Fibroblast of the conjunctiva (primary cell): ENCODE measurements around the gene TUB.

Experiments
- DNase-seq: peaks from one replicate; pipeline ENCODE4 v3.0.0-alpha.2; 2010; ENCODE audit warnings: low read depth

TUB gene, protein sequence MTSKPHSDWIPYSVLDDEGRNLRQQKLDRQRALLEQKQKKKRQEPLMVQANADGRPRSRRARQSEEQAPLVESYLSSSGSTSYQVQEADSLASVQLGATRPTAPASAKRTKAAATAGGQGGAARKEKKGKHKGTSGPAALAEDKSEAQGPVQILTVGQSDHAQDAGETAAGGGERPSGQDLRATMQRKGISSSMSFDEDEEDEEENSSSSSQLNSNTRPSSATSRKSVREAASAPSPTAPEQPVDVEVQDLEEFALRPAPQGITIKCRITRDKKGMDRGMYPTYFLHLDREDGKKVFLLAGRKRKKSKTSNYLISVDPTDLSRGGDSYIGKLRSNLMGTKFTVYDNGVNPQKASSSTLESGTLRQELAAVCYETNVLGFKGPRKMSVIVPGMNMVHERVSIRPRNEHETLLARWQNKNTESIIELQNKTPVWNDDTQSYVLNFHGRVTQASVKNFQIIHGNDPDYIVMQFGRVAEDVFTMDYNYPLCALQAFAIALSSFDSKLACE

DNA sequence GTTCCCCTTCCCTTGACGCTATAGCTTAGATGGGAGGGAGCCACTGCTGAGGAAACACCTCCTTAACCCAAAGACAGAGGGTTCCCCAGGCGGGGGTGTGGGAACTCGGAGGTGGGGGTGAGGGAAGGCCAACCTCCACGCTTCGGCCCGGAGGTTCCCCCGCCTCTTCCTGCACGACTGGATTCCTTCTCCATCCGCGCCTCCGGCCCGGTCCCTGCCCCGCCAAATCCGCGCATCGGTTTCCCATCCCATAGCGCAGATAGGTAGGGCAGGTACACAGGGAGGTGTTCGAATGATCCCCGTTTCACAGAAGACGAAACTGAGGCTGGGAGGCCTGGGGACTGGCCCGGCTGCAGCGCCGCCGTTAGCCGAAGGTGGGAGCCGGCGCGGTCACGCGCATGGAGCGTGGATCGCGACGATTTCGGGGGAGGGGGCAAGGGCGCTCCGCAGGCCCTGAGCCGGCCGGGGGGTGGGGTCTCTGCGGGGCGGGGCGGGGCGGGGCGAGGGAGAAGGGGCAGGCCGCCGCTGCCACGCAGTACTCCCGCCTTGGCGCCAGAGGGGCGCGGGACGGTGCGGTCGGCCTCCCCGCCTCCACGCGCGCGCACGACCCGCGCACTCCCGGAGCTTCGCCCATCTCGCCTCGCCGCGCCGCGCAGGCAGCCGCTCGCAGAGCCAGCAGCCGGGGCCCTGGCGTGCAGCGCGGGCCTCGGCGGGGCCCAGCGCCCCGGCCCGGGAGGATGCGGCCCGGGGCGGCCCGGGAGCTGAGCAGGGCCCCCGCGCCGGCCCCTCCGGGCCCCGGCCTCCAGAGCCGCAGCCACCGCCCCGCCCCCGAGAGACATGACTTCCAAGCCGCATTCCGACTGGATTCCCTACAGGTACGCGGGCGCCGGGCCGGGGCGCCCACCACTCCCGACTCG is at the start of gene TUB:
Gene TUB (plus strand): TSS at position 538 of the 917 bp plus-strand sequence. CDS start 300 bp downstream, at position 838.
- no peak for DNase-seq

DNA sequence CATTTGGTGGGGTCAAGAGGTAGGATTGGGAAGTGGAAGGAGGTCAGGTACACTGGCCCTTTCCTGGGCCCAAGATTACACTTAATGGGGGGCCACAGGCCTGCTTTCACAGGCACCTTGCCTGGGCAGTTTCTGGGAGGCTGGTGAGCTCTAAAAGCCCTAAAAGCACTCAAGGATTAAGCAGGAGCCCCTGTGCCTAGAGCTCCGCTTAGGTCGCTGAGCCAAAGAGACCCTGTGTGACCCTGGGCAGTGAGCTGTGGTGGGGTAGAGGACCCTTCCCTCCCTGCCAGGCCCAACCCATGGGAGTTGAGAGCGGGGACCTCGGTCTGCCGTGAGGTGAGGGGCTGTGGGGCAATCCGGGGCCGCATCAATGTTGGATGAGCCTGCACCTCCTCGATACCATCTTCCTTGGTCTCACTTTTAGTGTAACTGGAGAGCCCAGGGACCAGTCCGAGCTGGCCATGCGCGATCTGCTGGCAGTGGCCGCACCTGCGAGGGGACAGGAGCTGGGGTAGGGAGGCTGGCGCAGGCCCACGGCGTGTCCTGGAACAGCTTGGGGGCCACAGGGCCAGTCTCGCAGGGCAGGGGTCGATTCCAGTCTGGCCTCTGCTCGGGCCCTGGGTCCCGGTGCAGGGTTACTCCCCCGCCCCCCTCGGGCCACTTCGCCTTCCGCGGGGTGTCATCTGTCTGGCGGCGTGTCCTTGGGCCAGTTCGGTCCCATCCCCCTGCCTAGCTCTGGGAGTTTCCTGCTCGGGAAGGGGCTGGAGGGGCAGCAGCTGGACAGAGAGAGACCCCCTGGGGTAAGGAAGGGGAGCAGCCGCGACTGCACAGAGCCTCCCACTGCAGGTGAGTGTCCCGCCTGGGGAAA is 49.5 kb upstream of the TUB start:
- DNase-seq, result no peak

DNA sequence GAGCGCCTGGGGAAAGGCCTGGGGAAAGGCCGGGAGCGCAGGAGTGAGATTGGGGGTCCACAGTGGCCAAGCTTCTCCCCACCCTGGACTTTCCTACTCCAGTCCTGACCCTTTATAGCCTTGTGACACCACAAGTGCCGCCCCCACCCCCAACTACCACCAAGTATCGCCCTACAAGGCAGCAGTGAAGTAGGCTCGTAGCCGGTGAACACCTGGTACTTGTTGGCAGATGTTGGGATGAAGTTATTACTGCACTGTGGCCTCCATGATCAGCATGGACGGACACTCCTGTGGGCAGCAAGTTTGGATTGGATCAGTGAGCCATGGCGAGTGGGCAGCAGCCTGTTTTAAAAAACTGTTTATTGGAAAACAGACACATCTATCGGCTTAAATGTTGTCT is 48.9 kb upstream of the TUB start:
- no peak for DNase-seq

DNA sequence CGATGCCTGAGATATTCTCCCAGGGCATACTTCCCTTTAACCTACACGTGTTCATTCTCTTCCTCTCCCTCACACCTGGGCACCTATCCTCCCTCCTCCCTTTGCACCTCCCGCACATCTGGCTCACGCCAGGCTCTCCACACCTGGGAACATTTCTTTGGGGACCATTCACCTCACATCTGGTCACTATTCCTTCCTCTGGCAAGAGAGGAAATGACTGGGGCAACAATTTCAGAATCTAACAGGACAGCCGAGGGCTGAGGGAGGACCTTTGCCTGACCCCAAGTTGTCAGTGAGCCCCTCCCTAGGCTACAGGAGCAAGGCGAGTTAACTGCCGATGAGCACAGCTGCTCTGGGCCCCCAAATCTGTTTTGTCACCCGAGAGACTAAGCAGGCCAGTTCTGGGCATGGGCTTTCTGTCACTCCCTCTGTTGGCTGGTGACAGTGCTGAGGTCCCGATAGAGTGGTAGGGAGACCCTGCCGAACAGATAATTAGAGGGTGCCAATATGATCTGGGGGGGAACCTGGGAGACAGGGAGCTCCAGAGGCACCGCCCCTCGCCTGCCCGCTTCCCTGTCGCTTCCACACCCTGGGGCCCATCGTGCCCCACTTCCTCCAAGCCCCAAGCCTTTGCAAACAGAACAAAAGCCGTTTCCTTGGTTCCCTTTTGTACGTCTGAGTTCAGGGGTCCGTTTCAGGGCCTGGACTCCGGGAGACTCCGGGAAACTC is 48.3 kb upstream of the TUB start:
- no peak for DNase-seq

DNA sequence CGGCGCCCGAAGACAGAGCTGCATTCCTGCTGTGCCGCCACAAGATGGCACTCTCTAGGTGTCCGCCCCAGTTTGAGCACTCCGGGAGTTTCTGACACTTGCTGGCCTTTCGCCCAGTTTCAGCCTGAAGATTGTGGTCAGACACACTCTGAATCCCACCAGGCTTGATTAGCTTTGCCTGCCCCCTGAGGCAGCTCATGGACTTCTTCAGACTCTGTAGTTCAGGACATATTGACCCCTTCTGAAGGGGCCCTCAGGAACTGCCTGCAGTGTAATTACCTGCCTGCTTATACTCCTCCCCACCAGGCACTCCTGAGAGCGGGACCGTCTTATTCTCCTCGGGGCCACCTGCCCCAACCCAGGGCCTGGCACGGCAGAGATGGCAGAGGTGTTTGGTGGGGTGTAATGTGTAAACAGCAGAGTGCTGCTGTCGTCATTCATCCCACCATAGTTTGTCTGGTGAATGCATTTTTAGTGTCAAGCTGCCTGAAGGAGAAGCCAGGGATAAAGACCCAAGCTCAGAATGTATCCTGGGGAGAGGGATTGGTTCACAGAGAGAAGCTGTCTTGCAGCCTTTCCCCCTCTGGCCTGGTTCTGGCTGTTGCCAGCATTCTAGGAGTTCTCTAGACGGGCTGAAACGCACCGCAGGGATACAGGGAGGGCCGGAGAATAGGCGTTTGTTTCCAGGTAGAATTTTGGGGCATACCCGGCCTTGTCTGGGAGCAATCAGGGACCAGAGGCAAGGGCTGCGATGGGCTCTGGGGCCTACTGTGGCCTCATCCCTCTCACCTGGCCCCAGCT is 47.5 kb upstream of the TUB start:
- DNase-seq, result peak; percentile 80

DNA sequence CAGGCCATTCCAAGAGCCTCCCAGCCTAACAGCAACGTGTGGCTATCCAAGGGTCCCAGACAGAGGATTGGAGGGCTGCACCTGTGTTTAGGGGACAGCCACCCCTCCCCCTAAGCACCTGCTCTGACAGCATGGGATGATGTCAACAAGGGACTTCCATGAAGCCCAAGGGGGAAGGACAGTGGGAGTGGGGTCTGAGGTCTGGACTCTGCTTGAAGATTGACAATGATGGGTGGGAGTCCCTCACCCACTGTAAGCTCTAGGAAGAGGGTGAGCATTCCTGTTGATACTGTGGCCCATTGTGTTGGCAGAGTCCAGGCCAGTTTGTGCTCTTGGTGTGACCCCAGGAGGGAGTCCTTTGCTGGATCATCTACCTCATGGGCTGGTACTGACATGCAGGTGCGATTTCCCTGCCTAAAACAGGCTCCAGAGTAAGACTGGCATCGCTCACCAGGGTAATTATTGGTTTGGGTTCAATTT is 46.9 kb upstream of the TUB start:
- no peak for DNase-seq

DNA sequence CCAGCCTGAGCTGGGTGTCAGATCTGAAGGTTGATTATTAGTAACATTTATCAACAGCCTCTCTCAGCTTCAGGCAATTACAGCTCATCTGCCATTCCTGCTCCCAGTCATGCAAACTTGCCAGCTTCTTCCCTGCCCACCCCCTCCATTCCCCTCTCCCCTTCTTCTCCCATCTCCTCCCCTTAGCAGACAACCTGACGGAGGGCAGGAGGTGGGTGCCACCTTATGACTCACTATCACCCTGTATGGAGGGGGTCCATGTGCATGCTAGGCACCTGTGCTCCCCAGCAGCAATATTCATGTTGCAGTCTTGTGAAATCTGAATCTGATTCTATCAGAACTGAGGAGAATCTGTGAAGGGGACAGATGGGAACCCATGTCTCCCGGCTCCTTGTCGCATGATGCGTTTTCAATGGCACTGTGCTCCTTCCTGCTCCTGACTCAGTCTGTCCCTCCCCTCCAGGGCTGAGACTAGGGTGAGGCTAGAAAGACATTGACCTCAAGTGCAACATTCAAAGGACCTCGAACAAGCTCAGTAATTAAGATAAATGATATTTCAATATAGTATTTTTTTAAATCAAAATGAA is 46.3 kb upstream of the TUB start:
- no peak for DNase-seq

DNA sequence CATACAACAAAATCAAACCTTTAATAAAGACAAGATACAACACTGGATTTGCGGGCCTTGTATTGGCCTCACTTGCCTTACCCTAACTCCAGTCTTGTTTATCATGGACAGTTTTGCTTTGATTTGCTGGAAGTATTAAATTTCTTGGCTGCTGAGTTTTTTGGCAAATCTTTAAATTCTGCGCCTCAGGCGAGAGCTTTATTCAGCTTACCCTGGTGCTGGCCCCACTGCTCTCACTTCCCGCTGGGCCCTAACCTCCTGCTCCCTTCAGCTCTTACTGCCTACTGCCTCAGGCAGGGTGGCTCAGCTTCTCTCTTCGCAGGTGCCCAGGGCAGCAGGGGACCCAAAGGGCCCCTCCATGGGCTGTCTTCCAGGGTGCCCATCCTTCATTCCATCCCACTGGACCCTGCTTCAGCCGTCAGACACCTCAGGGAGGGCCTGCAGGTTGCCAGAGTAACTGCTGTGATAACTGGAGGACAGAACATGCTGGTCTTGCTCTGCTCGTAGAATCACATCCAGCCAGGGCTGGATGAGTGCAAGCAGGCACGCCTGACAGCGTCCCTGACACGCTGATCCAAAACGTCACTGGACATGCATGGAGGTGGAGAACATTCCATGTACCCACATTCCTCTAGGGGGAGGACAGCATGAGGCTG is 45.7 kb upstream of the TUB start:
- peak; percentile 42 for DNase-seq

DNA sequence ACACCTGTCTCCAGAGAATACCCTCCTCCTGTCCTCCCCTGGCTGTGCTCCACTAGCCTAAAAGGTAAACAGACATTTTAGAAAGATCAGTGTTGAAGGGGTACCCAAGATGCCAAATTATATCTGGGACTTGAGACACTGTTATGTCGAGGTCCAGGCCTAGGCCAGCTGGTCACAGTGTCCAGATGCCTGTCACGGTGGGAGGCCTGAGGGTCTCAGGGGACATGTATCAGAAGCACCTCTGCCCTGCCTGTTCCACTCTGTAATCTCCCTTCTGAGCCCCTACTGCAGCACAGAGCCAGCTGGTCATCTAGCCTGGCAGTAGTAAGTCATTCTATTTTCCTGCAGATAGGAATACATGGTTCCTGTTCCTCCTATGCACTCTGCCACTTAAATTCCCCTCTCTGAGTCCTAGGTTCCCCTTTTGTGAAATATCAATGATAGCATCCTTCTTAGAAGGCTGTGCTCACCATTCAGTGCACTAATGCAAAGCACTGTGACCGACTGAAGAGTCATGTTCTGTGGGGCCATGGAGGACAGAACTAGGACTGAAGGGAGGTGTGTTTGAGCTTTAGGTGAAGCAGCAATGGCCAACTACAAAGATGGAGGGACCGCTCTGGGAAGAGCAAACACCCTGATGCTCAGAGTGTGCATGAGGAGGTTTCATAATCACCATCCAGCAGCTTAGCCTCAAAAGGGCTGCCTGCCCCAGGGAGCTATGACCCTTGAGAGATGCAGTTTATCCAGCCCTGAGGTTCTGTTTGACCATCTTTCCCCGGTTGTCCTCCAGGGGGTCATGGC is 44.8 kb upstream of the TUB start:
- DNase-seq, result no peak

DNA sequence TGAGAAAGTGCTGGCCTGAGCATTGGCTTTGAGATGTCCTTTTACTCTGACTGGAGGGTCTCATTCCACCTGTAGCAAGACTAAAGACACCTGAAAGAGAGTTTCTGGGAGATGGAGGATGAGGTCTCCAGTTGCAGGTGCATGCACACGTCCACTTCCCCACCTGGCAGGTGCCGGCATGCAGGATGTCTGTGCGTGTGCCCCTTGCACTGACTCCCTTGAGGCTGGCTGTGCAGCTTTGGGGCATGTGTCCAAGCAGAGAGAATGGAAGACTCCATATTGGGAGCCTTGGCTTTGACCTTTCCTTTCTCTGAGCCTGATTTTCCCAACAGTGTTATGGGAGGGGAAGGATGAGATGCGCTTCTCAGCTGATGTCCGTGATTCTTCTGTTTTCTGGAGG is 44.0 kb upstream of the TUB start:
- no peak for DNase-seq

DNA sequence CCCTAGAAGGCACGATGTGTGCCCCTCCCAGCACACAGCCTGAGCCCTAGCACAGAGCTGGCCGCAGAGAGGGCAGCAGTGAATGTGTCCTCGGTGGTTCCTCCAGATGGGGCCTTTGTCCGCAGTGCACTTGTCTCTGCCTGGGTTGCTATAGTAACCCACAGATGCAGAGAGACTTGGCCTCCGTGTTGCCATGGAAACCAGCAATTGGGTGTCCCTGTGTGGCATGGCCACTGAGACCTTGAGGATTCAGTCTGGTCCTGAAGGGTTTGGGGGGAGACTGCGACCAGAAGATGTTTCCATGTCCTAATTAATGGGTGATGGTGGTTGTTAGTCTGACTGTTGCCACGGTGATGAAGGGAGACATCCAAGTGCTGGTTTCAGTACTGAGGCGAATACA is 42.6 kb upstream of the TUB start:
- DNase-seq, result no peak

DNA sequence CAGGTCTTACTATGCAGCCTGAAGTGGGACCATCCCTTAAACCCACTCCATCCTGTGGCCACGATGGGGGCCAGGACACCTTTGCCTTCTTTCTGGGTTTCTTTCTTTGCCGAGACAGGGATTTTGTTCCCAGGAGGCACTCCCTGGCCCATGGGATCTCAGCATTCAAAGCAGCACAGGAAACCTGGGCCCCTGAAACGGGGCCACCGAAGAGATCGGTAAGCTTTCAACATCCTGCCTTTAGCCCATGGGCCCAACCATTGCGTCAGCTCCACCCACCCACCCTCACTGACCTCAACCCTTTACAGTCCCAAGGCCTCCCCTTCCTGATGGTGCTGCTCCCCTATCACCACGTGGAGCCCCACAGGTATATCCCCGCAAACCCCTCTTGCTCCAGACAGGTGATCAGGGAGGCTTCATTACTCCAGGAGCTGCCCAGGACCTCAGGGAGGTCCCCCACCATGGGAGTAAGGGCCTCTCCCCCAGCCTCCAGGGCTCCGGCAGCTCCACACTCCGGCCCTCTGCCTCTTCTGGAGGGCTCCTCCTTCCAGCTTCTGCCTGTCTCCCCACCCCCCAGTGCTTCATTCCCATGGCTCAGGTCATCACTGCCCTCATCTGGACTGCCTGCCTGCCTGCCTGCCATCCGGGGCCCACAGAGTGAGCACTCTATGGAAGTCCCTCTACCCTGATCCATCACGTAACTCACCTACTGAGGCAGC is 42.0 kb upstream of the TUB start:
- DNase-seq, result no peak

DNA sequence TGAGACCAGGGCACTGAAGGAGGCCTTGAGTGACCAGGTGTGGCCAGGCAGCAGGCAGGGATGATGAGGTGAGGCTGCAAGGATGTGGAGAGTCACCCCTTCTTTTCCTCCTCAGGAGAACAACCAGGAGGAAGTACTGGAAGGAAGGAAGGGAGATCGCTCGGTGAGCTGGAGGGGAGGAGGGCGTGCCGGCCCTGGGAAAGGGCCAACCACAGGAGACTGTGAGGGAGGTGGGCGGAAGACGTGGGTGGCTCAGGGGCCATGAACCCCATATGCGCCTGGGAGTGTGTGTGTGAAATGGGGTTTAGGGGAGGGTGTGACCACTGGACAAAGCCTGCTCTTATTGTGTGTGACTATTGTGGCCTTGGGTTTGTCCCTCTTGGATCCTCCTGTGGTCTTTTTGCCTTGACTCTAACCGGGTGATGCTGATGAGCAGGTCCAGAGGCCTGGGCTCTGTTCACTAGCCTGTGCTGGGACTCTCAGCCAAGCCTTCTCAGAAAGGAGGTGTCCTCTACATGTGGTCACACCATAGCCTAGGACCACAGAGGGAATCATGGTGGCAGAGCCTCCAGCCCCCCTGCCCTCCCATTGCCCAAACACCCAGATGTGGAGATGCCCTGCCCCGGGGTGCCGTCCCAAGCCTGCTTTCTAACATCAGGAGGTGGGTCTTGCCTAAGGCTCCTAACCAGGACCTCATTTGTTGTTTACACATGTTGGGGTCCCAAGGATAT is 41.3 kb upstream of the TUB start:
- DNase-seq, result no peak

DNA sequence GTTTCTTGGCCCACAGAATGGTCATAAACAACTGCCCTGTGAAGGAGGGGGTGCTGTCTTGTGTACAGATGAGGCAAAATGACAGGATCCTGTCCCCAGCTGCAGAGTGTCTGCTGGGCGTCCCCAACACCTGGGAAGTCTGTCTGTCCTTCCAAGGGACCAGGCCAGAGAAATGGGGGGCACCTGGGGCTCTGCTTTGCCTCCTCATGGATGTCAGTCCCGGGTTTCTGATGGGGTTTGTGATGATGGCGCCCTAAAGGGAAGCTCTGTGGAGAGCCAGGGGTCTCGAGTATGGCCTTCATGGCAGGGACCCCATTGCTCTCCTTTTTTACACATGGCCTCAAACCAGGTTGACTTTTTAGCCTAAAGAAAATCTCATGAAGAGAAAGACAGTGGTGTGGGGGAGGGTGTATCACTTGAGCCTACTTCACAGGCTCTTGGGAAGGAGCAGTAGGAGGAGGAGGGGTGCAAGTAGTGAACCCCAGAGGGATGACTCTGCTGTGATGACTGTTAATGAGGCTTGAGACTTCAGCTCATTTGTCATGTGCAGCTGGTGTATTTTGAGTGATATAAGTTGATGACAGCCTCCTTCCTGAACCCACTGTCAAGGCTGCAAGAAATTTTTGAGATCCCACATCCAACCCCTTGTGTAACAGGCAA is 40.6 kb upstream of the TUB start:
- no peak for DNase-seq

DNA sequence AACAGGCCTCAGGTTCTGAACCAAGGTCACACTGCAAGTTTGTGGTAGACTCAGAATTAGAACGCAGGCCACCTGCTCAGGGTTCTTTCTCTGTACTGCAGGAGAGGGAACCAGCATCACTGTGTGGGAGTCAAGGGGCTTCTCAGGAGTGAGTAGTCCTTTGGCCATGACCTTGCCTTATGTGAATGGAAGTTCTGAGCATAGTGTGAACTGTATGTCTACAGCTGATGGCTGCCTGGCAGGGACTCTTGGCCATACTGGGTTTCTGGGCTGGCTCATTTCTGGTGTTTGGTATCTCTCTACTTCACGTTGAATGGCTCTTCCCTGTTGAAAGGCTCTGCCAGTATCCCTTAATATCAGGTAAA is 40.1 kb upstream of the TUB start:
- no peak for DNase-seq

DNA sequence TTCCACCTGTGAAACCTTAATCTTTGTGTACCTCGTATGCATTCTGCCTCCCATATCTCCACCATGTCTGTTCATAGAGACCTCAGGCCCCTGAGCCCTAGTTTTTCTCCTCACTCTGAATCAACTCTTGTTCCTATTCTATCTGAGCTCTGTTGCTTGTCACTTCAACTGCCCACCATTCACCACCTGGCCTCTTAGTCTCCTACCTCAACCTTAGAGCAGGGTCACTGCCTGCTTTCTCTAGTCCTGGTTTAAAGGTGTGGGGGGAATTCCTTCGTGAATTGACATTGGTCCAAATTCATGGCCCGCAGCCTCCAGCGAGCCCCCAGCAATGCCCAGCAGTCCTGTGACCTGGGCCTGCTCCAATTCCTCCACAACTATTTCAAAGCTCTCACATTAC is 39.4 kb upstream of the TUB start:
- no peak for DNase-seq

DNA sequence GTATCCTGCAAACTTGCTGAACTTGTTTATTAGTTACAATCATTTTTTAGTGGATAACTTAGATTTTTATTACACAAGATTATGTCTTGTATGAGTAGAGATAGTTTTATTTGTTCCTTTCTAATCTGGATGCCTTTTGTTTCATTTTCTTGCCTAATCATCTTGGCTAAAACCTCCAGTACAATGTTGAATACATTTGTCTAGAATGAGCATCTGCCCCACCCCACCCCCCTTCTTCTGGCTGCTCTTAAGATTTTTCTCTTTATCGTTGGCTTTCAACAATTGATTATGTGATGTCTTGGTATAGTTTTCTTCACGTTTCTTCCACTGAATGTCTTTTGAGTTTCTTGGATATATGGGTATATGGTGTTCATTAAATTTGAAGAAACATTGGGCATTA is 37.3 kb upstream of the TUB start:
- no peak for DNase-seq
